Left colon (tissue), 2 donors: Measurements from ENCODE around the gene RAI14. TPM values are rescaled to one million over a fixed set of nuclear protein-coding genes. Genes with fewer than 3 reads are reported as not detected.
"Not testable (repeated sequence)": the region's sequence is repeated elsewhere in the genome, so short reads cannot be mapped to it uniquely, and the experiment has no call there.

Experiments used
- ATAC-seq: fragments of 200-7000 bp; cut with Tn5 transposase; one replicate; pipeline ENCODE4 v1.9.1; 2020; ENCODE audit warnings: mild to moderate bottlenecking, moderate library complexity
- DNase-seq, 2 donors: peaks; one replicate each; pipeline ENCODE4 v3.0.0-alpha.2; 2020
- intact Hi-C, 2 donors: fragments of 100-400 bp; cut with DNase I in 1 of 2; cut with micrococcal nuclease in 1 of 2; formaldehyde crosslinking; loops; one replicate each; pipeline versions ENCODE4 v1.11.2 to v1.14.0; 2022; cut with DNase I, micrococcal nuclease
- total RNA-seq, 2 donors: library from RNA; stranded (reverse); fragmentation: NEBNext Ultra II Directional; extraction: Animal tissue kit (Norgen Biotek cat#: 25700); gene quantifications; one replicate each; pipeline ENCODE4 v1.2.1, GENCODE V29; 2021
- donor health status: DM: no; HTN: no; CAD: no.
- donor health status: DM: yes; HTN: yes; CAD: no.

RAI14 gene
- total RNA-seq, 2 donors from 2014 or later: 11.3 to 32.2 TPM

DNA sequence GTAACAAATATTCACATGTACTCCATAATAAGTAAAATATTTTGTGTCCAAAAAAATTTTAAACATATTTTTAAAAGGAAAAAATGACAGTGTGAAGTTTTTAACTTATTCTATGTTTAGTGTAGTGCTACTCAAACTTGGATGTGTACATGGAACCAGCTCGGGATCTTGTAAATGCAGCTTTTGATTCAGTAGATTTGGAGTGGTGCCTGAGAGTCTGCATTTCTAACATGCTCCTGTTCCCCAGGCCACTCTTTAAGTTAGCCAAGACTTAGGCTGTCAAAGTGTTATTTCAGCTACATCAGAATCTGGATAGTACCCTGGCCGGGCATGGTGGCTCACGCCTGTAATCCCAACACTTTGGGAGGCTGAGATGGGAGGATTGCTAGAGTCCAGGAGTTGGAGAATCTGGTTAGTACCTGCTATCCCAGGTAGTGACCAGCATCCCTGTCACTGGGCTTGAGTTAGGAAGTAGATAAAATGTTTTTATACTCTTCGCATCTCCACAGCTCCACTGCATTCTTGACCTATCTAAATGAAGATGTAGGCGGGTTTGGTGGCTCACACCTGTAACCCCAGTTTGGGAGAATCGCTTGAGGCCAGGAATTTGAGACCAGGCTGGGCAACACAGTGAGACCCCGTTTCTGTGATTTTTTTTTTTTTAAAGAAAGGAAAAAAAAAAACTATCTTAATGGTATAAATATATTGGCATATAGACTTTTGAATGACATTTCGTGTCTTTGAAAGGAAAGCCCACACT lies 122.1 kb downstream of the RAI14 start:
- no peak for ATAC-seq
- intact Hi-C loops: no loop called here

DNA sequence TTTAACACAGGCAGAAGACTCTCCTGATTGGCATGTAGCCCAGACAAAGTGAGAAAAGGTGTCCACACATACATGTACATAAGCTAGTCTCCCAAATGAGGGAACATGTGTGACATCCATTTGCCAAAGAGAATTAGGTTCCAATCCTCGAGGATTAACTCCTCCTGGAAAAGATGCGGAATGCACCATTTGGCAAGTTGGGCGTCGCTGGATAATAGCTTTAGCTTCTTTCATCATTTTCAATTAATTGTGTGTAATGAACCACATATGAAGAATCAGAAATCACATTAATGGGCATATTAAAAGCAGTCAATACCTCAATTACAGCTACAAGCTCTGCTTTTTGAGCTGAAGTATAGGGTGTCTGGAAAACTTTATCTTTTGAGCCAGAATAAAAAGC lies 127.8 kb downstream of the RAI14 start:
- intact Hi-C loops, DNase-seq, ATAC-seq: not testable (repeated sequence)

More for the DNA sequence above, 122.1 kb downstream of the RAI14 start:
- no peak for DNase-seq

DNA sequence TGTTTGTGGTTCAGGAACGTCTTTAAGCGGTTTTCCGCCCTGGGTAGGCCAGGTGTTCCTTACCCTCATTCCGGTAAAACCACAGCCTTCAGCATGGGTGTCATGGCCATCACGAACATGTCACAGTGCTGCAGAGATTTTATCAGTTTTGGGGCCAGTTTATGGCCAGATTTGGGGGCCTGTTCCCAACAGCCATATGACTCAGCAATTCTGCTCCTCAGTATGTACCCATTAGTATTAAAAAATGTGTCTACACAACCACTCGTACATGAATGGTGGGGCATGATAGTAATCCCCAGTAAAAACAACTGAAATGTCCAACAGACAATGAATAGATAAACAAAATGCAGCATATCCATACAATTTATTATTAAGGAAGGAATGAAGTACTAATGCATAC lies 130.9 kb downstream of the RAI14 start:
- no peak for DNase-seq
- intact Hi-C loops: no loop called here
- no peak for ATAC-seq

DNA sequence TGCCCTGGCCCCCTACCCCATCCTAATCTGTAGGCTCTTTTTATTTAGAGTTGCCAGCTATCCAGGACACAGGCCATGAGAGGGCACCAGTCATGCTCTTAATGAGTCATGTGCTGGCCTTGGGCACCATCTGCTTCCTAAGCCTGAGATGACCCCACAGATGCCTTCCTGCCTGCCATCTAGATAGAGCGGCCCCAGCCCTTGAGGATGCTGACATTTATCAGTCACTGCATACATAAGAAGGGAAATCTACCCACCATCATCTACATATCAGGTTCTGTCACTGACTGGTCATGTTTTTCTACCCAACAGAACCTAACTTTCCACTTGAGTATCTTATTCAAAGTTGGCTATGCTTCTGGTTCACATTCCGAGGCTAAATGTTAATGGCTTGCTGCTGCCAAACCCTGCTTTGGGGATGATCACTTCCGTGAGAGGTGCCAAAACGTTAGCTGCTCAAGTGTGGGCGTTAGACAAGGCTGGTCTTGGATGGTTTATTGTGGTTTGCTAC lies 132.9 kb downstream of the RAI14 start:
- intact Hi-C loops: no loop called here
- no peak for ATAC-seq
- DNase-seq: no peak

DNA sequence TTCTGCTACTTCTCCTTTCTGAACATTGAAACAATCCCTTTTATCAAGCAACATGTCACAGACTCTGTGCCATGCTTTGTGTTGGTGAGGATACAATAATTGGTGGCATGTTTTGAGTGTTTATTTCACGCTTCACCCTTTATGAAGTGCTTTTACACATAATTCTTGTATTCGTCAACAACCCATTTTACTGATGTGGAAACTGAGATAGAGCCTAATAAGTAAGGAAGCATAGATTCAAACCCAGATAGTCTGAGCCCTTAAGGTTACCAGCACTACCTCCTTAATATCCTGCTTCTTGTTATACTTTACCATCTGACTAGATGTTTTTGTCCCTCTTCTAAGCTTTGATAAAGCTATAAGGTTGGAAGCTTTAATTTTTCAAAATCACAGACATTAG lies 133.5 kb downstream of the RAI14 start:
- no peak for DNase-seq
- no peak for ATAC-seq
- intact Hi-C loops: no loop called here

DNA sequence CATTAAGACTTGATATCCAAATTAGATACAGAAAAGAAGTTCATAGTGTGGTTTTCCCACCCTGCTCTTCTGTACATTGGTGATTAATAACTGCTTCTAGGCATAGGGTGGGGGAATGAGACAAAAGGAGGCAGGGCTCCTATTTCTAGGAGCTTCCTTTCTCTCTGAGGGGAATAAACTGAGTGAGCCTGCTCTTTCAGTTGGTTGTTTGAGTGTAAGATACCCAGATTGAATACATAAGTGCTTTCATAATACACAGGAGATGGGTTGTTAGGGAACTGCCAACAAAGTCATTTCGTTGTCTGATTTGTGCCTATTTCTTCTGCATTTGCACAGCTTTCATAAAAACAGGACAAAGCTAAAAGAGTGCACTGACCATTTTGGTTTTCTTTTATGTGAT lies 133.9 kb downstream of the RAI14 start:
- intact Hi-C loops: no loop called here
- ATAC-seq (no peak), DNase-seq (no peak)

DNA sequence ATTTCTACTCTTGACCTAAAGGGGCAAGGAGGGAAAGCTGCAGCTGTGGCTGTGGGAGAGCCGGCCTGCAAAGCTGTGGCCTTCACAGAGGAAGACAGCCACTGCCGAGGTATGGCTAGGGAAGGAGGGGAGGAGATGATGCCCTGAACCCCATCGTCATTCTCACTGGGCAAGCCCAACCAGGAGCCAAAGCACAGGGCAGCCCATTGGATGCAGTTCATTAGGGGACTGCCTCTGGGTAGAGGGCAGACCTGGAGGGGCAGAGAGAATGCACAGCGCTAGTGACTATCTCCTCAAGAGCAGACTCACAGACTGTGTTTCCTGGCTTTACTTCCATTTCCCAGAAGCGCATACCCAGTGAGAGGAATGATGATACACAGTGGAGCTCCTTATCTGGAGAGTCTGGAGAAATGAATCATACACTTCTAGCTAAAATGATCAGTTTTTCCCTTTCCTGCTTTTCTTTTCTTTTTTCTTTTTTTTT lies 135.7 kb downstream of the RAI14 start:
- ATAC-seq (no peak), DNase-seq (no peak)

DNA sequence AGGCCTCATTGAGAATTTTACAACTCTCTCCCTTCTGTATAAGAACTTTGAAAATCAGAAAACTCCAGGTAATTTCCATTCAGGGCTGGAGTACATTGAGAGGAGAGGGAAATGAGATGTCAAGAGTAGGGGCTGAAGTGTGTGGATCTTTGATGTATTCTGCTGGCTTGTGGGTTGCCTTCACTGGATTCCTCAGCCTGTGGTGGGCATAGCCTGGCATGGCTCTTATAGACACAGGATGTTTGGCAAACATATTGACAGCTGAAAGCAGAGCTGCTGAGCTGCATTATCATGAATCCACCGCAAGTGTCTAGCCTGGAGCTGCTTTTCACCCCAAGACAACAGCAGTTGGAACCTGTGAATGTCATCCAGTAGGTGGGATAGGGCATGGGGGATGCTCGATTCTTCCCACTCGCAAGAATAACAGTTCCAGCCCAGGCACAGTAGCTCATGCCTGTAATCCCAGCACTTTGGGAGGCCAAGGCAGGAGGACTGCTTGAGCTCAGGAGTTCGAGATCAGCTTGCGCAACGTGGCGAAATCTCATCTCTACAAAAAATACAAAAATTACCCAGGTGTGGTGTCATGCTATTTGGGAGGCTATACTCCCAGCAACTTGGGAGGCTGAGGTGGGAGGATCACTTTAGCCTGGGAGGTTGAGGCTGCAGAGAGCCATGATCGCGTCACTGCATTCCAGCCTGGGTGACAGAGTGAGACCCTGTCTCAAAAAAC lies 146.9 kb downstream of the RAI14 start:
- intact Hi-C loops: no loop called here
- DNase-seq (no peak), ATAC-seq (no peak)

More for the DNA sequence above, 135.7 kb downstream of the RAI14 start:
- intact Hi-C loops: no loop called here

DNA sequence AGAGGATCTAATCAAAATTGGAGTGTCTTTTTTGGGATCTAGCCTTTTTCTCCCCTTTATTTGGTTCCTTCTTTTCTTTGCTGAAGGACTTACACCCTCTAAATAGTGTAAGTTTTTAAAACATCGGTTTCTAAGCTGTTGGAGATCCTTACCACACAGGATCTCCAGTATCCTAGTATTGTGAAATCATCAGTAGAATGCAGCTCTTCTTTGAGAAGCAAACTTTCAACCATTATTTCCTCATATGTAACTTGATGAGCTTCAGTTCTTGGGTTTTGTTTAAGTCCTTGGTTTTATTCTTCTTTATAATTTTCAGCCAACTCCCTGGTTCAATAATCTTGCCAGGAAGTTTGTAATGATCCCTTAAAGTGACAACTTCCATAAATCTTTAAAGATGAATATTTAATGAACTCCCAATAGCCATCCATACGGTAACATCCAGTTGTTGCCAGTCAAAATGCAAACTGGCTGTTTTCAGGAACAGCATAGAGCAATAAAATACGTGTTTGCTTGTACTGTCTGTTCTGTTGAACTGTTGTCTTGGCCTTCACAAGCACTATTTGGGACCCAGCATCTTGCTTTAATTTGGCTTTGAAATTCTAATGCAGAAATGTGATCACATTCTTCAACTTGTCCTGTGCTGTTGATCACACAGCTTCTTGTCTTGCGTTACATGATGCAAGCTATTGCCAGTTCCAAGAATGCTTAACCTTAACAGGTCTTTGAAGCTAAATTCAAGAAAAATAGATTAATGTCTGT lies 148.0 kb downstream of the RAI14 start:
- DNase-seq: no peak
- intact Hi-C loops: no loop called here
- no peak for ATAC-seq

DNA sequence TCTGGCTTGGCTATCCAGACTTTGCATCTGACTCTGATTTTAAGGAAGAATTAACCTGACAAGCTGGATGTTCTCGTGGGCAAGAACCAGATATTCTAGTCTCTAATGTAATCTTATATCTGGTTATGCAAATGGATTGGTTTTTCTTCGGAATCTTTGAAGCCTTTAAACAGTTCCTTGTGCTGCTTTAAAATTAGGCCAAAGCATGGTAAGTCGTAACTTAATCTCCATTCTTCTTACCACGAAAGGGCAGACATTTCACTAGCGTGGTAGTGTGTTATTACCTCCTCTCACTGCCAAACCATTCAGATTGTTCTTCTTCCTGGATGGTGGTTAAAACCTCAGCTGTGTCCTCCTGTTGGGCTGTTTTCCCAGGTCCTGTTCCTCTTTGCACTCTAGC lies 148.8 kb downstream of the RAI14 start:
- no peak for DNase-seq
- intact Hi-C loops: no loop called here
- no peak for ATAC-seq

DNA sequence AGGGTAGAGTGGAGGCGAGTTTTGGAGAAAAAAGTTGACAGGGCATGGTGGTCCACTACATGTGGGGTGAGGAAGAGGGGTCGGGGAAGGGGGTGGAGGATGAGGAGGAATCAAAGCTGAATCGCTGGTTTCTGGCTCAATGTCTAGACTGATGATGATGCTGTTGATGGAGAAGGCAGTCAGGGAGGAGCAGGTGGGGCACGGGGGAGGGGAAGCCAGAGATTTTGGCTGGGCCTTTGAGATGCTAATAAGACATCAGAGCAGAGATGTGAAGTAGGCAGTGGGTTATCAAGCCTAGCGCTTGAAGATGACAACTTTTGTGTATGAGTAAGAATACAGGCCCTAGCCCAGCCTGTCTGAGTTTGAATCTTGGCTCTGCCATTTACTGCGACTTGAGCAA lies 150.4 kb downstream of the RAI14 start:
- intact Hi-C loops: no loop called here
- ATAC-seq: no peak

DNA sequence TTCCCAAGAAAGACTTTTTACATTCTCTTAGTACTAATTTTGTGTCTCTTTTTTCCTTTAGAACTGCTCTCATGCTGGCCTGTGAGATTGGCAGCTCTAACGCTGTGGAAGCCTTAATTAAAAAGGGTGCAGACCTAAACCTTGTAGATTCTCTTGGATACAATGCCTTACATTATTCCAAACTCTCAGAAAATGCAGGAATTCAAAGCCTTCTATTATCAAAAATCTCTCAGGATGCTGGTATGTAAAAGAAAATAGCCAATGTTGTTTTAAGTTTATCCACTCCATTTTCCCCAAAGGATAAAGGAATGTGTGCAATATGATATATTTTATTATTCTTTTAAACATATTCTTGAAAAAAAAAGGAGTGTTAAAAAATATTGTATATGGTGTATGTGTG lies 155.6 kb downstream of the RAI14 start:
- intact Hi-C loops: no loop called here
- ATAC-seq (no peak), DNase-seq (no peak)

More for the DNA sequence above, 150.4 kb downstream of the RAI14 start:
- DNase-seq: no peak

DNA sequence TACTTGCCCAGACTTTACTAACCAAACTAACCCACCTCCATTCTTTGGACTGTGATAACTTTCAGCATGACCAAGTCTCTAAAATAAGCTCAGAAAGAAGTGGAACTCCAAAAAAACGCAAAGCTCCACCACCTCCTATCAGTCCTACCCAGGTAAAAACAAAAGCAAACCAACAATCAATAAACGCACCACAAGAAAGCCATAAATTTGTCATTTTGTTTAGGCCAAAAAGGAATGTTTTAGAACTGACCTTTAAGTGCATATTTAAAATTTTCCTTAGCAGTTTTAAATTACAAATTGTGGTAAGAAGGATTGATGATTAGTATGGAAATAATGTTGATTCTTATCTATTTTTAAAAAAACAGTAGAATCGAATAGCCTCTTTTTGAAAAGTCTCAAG lies 157.4 kb downstream of the RAI14 start:
- intact Hi-C loops: no loop called here
- ATAC-seq (no peak), DNase-seq (no peak)

DNA sequence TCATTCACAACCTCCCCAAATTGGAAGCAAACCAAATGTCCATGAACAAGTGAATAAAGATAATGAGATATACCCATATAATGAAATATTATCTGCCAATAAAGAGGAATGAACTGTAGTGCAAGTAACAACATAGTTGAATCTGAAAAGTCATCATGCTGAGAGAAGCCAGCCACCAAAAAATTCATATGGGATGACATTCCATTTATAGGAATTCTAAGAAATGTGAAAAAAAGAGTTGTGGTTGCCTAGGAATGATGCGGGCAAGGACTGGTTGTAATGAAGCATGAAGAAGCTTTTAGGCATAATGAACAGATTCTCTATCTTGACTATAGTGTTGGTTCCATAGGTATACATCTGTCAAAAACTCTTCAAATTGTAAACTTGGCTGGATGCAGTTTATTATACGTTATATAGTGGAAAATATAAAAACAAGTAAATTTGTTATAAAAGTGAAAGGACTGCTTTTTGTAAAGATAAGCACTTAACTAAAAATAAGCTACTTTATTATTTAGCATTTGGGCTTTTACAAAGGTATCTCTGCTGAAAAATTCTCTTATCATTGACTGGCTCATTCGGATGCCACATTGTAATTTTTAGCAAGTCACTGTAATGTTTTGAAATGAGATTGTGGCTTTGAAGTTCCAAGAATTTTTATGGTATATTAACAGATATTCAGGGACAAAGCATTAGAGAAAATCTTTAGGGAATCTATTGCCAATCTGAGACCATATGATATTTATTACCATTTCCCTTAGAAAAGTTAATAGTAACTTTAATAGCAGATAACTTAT lies 161.6 kb downstream of the RAI14 start:
- intact Hi-C loops: no loop called here
- DNase-seq (no peak), ATAC-seq (no peak)

DNA sequence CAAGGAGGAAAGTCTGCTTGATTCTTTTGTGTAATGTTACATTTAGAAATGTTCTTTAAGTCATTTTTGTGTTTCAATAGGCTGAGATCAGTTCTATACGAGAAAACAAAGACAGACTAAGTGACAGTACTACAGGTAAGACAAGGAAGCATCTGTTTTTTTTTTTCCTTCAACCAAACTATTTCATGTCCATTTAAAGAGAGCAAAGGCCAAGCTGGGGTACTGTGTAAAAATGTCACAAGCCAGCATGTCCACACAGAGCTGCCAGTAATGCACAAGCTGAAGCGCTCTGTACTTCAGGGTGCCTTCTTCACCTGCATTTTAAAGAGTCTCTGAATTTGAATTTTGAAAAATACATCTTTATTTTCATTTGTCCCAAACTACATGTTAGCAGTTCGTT lies 162.6 kb downstream of the RAI14 start:
- ATAC-seq (no peak), DNase-seq (no peak)
- intact Hi-C loops: no loop called here

DNA sequence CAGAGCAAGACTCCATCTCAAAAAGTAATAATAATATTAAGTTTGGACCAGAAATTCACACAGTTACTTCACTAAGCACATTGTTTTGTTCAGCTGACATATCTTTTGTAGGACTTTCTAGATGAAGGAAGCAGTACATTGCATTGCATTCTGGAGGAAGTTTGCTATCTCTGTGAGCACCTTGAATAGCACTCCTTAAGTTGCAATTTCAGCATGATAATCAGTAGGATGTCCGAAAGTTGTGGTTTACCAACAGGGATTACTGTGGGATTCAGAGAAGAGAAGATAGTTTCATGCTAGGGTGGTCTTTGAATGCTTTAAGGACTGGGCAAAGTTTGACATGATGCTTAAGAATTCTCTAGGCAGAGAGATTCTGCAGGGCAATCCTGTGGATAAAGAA lies 164.5 kb downstream of the RAI14 start:
- intact Hi-C loops: loop anchor here in 1 of 2 donors (10.0 kb wide), 1 partner anchor 296 kb away; no protein-coding TSS in a partner anchor

DNA sequence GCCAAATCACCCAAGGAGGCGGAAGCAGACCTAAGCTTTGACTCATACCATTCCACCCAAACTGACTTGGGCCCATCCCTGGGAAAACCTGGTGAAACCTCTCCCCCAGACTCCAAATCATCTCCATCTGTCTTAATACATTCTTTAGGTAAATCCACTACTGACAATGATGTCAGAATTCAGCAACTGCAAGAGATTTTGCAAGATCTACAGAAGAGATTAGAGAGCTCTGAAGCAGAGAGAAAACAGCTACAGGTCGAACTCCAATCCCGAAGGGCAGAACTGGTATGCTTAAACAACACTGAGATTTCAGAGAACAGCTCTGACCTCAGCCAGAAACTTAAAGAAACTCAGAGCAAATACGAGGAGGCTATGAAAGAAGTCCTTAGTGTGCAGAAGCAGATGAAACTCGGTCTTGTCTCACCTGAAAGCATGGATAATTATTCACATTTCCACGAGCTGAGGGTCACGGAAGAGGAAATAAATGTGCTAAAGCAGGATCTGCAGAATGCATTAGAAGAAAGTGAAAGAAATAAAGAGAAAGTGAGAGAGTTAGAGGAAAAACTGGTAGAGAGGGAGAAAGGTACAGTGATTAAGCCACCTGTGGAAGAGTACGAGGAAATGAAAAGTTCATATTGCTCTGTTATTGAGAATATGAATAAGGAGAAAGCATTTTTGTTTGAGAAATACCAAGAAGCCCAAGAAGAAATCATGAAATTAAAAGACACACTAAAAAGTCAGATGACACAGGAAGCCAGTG lies 167.0 kb downstream of the RAI14 start:
- intact Hi-C loops: loop anchor here in 1 of 2 donors (10.0 kb wide), 1 partner anchor 298 kb away; no protein-coding TSS in a partner anchor
- no peak for DNase-seq

More for the DNA sequence above, 164.5 kb downstream of the RAI14 start:
- no peak for ATAC-seq
- no peak for DNase-seq

DNA sequence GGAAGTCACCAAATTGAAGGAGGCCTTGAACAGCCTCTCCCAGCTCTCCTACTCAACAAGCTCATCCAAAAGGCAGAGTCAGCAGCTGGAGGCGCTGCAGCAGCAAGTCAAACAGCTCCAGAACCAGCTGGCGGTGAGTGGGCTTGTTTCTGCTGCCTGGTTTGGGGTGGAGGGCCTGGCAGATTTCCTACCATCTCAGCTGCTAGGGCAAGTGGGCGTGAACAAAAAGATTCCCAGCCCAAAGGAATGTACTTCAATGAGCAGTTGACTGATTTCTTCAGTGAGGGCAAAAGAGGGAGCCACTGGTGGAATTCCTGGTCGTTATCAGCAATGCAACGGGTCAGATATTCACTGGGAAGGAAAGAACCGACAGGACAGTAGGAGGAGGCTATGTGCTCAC lies 170.2 kb downstream of the RAI14 start:
- ATAC-seq (no peak), DNase-seq (no peak)
- intact Hi-C loops: loop anchor here in 1 of 2 donors (10.0 kb wide), 1 partner anchor 302 kb away; no protein-coding TSS in a partner anchor

More for the DNA sequence above, 167.0 kb downstream of the RAI14 start:
- no peak for ATAC-seq
